ENCODE data around the gene GNG7.

- TF ChIP-seq, protein P1, sequence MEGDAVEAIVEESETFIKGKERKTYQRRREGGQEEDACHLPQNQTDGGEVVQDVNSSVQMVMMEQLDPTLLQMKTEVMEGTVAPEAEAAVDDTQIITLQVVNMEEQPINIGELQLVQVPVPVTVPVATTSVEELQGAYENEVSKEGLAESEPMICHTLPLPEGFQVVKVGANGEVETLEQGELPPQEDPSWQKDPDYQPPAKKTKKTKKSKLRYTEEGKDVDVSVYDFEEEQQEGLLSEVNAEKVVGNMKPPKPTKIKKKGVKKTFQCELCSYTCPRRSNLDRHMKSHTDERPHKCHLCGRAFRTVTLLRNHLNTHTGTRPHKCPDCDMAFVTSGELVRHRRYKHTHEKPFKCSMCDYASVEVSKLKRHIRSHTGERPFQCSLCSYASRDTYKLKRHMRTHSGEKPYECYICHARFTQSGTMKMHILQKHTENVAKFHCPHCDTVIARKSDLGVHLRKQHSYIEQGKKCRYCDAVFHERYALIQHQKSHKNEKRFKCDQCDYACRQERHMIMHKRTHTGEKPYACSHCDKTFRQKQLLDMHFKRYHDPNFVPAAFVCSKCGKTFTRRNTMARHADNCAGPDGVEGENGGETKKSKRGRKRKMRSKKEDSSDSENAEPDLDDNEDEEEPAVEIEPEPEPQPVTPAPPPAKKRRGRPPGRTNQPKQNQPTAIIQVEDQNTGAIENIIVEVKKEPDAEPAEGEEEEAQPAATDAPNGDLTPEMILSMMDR (IDR thresholded peaks at IDR 0.05; ENCODE audit: low read depth, low read length, poor library complexity, severe bottlenecking) = no peak
- TF ChIP-seq EZH2phosphoT487 (IDR thresholded peaks at IDR 0.05; ENCODE audit: borderline replicate concordance, low read length) = no peak
These were observed 147.6 kb downstream of the GNG7 start for GRCh38 chr19:2554856-2555255.

All from DOHH2 (cell line).